NCI-H2227 (cell line): Measurements from ENCODE around the gene CACNB1.
A peak's percentile ranks its signal among the peaks of the same experiment; 100 is the strongest.

Source experiments
- DNase-seq: peaks from one replicate; lab custom pipeline; 2025; ENCODE audit not compliant: unreplicated experiment; lab: John Stamatoyannopoulos, UW

The CACNB1 gene

DNA sequence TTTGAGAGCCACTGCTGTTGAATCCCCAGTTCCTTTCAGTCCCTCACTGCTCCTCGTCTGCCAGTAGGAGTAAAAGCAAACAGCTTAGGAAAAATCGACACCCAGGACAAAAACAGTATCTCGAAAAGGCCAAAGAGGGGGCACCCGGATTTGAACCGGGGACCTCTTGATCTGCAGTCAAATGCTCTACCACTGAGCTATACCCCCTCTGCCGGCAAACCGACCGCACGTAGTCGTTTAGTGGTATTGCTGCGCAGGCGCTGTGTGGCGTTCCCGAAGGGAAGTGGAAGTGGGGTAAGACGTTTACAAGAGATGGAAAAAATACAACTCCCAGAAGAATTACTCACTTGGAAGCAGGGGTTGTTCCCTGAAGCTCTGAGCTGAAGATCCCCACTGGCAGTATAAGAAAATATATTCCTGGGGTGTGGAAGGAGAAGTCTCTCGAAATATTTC lies 43.8 kb downstream of the CACNB1 start:
- peak; percentile 92 for DNase-seq

DNA sequence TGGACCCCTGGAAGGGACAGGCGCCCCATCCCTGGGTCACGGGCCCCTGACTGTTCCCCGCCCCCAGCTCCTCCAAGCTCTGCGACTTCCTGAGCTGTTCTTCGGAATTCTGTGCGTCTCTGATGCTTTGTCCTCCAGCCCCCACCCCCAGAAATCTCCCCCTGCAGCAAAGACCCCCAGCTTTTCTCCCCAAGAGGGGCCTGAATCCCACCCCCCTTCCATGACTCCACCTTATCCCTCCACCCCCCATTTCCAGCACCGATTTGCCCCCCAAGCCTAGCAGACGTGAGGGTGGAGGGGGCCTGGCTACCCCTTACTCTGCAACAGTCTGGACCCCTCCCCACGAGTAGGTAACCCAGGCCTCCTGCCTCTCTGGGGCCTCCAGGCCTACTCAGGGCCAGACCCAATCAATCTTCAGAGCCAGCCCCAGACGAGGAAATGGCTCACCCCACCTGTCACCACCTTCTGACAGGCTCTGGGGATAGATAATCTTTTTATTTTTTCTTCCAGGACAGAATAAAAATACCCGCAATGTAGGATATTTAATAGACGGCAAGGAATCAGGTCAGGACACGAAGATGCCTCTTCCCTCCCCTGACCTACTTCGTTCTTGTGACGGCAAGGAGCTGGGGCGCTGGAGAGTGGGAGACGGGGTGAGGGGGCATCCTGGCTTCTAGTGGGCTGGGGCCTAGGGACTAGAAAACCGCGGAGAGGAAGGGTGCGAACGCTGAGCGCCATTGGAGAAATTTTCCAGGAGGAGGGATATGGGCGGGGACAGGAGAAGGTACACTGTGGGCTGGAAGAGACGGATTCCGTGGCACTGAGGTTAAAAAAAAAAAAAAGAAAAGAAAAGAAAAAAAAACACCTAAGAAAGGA lies 45.3 kb downstream of the CACNB1 start:
- peak; percentile 65 for DNase-seq

DNA sequence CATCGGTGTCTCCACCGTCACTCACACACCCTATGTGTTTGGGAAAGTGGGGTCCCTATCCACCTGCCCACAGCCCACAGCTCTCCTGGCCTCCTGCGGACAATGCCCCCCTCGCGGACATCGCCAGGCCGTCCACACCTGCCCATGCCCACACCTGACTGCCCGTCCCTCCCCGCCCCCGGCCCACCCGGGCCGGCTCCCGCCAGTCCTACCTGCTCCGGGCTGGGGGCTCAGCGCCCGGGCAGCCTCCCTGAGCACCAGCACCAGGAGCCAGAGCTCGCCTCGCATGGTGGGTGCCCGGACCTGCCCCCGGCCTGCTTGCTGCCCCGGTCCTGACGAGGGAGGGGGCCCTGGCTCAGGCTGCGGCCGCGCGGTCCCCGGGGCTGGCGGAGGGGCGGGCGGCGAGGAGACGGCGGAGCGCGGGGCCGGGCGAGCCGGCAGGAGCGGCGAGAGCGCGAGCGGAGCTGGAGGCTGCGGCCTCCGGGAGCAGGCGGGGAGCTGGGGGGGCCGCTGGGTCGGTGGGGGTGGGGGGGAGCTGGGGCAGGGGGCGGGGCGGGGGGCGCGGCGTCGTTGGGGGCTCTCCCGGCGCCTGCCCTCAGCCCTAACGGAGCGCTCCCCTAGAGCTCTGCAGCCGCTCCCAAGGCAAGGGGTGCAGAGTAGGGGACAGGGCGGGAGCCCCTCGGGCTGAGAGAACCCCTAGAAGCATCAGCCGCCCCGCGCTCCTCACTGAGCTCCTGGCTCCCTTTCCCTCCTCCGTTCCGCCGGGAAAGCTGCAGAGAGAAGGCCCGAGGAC lies 46.1 kb downstream of the CACNB1 start, which contains the start of gene PLXDC1:
Gene PLXDC1 (minus strand): TSS at position 488 of the 793 bp plus-strand sequence. CDS start 200 bp downstream, at position 288.
- DNase-seq = peak; percentile 29

DNA sequence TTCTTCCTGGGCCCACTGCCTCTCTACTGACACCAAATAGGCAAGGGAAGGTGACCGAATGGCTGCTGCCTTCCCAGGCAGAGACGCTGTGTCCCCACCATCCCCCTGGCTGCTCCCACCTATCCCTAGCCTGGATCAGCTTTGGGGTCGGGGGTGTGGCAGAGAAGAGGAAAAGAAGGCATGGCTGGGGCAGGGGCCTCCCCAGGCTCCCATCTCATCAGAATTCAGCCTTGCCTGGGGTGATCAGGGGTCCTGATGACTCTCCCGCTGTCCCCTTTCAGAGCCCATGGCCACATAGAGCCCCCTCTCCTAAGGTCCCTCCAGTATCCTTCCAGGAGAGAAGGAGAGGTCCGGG lies 46.7 kb downstream of the CACNB1 start:
- no peak for DNase-seq

DNA sequence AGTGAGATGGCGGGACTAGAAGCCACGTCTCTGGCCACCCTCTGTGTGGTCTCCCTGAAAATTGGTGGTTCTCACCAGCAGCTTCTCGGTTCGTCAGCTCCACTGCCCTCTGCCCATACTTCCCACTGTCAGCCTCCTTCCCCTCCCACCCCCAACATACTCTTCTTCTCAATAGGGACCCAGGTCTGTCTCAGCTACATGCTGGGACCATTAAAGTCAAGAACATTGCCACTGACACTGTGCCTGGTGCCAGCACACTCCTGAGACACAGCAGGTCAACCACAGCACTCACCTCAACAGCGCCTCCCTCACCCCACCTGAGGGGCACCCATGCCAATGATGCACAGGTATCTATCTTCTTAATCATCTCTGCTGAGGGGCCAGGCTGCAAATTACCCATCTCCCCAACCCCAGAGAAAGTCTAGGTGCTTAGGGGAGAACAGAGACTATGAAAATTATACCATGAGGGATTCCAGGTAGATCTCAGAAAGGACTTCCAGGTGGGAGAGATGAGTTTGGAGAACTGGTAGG lies 47.3 kb downstream of the CACNB1 start:
- DNase-seq = no peak

DNA sequence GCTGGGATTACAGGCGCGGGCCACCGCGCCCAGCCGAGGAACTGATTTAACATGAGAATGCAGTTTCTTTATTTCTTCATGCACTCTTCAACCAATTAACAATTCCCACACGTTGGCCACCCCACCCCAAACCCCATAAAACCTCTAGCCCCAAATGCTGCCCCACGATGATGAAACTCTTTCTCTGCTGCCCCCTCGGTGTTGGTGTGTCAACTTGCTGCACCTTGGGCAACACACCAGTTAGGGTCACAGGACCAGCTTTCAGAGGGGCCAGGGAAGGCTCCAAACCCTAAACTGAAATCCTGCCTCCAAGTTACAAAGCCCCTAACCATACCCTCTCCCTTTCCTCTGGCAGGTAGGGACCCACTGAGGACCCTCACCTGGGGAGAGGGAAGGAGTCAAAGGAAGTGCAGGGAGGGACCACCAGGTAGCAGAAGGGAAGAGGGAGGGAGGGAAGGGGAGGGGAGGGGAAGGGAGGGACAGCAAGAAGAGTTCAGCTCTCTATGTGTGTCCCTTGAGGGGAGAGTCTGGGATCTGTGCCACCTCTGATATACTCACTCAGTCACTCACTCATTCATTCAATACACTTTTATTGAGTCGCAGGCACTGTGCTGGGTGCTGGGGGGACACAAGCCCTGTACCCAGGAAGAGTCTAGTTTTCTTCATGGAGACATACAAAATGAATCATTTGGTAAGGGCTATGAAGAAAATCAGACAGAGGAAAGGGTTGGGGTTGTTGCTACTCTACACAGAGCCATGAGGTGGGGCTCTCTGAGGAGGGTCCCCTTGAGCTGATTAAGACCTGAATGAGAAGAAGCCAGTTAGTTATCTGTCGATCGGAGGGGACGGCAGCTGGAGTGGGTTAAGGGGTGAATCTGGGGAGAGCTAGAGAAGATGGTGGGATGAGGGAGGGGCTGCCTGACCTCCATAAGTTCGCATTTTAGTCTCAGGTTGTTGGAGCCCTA lies 50.0 kb downstream of the CACNB1 start:
- DNase-seq = no peak

DNA sequence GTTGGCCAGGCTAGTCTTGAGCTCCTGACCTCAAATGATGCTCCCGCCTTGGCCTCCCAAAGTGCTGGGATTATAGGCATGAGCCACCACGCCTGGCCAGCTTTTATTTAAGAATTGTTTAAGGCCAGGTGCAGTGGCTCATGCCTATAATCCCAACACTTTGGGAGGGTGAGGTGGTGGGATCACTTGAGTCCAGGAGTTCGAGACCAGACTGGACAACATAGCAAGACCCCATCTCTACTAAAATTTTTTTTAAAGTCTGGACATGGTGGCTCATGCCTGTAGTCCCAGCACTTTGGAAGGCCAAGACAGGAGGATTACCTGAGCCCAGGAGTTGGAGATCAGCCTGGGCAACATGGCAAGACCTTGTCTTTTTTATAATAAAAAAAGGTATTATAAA lies 51.2 kb downstream of the CACNB1 start:
- no peak for DNase-seq

DNA sequence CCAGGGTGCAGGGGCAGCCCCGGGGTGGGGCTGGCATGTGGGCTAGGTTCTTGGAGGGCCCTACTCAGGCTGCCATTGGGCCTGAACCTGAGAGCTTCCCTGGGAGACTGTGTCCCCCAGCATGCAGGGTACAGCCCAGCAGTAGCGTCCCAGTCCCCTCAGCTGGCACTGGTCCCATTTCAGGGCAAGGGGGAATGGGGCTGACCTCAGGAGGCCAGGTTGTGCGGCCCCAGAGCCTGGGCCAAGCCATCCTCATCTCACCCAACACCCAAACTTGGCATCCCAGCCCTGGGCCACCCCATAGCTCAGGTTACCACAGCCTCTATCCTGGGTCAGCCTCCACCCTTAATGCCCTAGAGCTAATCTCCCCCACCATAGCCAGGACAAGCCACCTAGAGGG lies 52.3 kb downstream of the CACNB1 start:
- DNase-seq = no peak

DNA sequence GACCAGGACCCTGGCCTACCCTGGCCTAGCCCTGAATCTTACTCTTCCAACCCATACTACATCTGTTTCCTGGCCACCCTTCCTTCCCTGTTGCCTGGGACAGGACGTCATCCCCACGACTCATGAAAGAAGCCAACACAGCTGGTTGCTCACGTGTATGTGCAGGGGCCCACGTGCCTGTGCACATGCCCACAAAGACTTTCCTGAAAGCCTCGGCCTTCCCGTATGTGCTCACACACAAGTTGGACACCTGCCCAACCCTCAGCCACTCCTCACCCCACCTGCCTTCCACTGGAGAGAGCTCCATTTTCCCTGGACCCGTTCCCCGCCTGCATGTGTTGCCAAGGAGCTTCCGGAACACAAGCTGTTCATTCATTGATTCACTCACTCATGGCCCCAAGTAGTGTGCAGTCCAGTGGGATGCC lies 53.0 kb downstream of the CACNB1 start:
- no peak for DNase-seq

DNA sequence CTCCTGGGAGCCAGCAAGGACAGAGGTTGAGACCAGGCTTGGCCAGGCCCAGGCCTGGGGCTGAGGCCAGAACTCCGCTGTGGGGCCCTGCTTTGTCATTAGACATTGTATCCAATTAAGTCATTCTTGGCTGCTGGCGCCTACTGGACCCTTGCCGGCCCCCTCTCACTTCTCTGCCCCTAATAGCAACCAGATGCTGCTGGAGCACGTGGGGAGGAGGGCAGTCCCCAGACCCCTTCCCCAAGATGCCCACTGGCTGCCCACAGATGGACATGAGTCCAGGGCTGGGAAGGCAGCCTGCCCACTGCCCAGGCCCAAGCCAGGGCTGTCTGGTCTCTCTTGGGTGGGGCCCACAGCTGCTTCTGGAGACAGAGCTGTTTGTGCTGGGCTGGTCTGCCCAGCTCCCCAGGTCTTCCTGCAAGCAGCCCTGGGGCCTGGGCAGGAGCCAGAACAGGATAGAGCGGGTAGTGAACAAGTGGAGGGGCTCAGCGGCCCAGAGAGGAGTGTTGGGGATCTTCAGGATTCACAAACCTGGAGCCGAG lies 53.8 kb downstream of the CACNB1 start:
- no peak for DNase-seq

DNA sequence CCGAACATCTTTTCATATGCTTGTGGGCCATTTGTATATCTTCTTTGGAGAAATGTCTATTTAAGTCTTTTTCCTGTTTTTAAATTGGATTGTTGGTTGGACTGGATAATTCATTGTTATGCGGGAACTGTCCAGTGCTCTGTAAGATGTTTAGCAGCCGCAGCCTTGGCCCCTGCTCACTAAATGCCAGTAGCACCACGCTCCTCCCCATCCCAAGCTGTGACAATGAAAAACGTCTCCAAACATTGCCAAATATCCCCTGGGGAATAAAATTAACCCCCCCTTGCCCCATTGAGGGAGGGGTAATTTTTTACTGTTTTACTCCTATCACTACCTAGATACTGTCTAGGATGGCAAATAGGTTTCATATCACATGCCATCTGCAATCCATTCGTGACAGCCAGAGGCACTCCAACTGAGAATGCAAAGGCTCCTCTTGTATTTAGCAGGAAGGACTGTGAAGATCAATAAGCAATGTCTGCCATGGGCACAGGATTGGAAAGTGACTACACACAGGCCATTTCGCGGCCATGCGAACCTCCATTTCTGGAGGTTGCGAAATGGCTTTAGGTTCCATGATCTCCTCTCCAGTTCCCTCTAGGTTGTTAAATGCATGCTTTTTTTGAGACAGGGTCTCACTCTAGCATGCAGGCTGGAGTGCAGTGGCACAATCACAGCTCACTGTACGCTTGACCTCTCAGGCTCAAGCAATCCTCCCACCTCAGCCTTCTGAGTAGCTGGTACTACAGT lies 55.4 kb downstream of the CACNB1 start:
- DNase-seq = no peak

DNA sequence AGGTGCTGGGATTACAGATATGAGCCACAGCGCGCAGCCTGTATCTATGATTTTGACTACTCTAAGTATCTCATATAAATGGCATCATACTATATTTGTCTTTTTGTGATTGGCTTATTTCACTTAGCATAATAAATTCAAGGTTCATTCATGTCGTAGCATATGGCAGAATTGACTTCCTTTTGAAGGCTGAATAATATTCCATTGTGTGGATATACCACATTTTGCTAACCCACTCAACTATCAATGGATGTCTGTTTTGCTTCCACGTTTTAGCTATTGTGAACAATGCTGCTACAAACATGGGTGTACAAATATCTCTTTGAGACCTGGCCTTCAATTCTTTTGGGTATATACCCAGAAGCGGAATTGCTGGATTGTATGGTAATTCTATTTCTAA lies 56.2 kb downstream of the CACNB1 start:
- no peak for DNase-seq

DNA sequence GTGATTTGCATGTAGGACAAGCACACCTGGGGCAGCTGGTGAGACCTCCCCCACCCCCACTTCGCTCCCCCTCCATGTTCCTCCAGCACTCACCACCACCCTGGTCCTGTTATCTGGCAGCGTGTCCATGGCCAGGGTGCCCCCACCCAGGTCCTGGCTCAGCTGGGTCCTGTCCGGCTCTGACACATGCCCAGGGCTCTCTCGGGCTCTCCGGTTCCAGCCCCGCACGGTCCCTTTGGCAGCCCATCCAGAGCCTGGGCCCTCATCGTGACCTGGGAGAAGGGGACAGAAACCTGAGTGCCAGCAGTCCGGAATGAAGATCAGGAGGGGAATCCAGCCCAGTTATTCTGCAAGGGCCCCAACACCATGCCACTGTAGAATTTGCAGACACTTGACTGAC lies 57.9 kb downstream of the CACNB1 start:
- no peak for DNase-seq

DNA sequence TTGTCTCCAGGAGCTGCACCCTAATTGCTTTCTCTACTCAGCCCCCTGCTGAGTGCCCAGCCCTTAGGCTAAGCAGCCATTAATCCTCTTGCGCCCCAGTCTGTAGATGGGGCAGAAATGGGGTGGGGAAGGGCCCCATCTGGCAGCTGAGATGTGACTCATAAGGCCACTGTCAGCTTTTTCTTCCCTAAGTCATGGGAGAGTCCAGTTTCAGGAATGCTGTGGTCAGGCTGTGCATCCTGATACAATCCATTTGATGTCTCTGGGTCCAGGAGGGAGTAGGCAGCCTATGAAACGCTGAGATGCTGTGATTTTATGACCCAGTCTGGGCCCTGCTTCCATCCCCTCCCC lies 58.3 kb downstream of the CACNB1 start:
- DNase-seq = no peak

DNA sequence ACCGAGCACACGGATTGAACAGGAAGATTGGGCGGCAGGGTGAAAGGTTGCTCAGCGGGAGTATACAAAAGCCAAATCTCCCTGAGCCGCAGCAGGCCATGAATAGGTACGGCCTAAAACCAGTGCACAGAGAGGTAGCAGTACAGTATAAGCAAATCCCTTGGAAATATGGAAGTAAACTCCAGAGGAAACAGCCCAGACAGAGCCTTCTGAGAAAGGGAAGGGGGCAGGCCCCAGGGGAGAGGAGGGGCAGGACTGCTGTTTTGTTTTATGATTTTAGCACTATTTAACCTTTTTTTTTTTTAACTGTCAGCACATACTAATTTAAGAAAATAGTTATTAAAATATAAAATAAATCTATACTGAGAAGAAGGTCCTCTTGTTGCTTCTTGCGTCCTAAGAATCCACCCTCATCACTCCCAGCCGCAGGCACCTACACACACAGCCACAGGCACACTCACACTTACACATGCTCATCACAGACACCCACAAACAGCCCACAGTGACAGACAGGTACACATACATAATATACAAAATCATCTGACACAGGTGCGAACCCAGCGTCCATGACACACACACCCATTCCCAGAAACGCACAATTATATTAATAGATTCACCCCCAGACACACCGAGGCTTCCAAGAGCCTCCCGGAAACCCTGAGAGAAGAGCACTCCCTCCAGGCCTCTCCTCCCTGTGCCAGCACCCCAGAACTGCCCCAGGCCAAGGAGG lies 58.9 kb downstream of the CACNB1 start:
- no peak for DNase-seq

DNA sequence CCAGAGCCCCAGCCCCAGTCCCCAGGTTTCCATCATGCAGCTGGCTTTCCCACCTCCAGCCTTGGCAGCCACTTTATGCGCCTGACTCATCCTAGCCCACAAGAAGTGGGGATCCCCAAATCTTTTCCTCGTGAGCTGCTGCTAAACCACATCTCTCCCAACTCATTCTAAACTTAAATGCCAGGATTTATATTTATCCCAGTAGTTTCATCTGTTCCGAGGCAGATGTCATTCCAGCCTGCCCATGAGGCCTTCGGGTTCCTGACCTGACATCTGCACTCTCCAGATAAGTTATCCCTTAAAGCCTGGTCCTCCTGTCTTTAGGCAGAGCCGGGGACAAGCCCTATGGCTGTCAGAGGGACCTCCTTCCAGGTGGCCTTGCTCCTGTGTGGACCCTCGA lies 62.6 kb downstream of the CACNB1 start:
- no peak for DNase-seq

DNA sequence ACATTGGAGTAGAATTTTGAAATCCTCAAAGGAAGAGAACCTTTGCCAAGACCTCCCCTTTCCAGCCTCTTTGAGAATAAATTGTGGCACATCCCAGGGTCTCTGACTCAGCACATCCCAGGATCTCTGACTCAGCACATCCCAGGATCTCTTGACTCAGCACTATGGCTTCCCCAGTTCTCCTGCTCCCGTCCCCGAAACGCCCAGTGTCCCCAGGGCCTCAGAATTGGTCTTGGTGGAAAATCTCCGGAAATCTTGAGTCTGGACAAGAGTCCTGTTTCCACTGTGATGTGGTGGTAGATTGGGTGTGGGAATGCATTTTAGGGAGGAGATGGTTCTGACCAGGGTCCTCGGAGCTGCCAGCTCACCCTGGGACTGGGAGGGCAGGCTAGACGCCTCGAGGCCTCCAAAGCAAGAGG lies 65.3 kb downstream of the CACNB1 start:
- DNase-seq = no peak

DNA sequence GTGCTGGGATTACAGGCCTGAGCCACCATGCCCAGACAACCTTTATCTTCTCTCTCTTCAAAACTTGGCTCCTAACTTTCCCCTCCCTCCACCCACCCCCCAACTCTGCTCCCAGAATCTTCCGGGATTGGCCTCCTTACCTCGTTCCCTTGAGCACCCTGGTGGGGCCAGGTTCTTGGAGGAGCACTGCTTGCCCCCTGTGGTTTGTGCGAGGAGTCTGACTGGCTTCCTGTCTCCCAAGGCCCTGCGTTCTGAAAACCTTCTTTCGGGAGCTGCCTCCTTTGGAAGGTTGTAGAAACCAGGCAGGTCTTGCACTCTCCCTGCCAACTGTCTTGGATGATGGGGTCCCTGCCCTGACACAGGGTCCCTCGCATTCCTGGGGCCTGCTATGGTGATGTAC lies 65.9 kb downstream of the CACNB1 start:
- DNase-seq = no peak

DNA sequence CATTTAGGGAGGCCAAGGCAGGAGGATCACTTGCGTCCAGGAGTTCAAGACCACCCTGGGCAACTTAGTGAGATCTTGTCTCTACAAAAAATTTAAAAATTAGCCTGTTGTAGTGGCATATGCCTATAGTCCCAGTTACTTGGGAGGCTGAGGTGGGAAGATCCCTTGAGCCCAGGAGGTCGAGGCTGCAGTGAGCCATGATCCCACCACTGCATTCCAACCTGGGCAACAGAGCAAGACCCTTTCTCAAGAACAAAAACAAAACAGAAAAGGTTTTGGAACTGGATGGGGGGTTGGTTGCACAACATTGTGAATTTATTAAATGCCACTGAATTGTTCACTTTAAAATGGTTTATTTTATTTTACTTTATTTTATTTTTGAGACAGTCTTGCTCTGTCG lies 67.3 kb downstream of the CACNB1 start:
- DNase-seq = no peak
